Ishikawa (cell line): ENCODE results near the gene DCTN4.

ENCODE experiments used
- CEBPB ChIP-seq: IDR thresholded peaks from 2 replicates; pipeline ENCODE4 v1.6.1; 2012
- CREB1 ChIP-seq: IDR thresholded peaks from 2 replicates; pipeline ENCODE4 v1.6.1; 2012; ENCODE audit warnings: low read depth
- EGR1 ChIP-seq: IDR thresholded peaks from 2 replicates; pipeline ENCODE4 v1.6.1; 2012
- EP300 ChIP-seq: IDR thresholded peaks from 2 replicates; pipeline ENCODE4 v1.6.1; 2012; ENCODE audit warnings: borderline replicate concordance
- FOXM1 ChIP-seq: IDR thresholded peaks from 2 replicates; pipeline ENCODE4 v1.6.1; 2012; ENCODE audit warnings: low read depth, borderline replicate concordance
- NFIC ChIP-seq: IDR thresholded peaks from 2 replicates; pipeline ENCODE4 v1.6.1; 2012
- RAD21 ChIP-seq: IDR thresholded peaks from 2 replicates; pipeline ENCODE4 v1.6.1; 2012; ENCODE audit warnings: low read depth
- TAF1 ChIP-seq: IDR thresholded peaks from 2 replicates; pipeline ENCODE4 v1.6.1; 2012; ENCODE audit warnings: low read depth, mild to moderate bottlenecking
- TCF12 ChIP-seq: IDR thresholded peaks from 2 replicates; pipeline ENCODE4 v1.6.1; 2012; ENCODE audit warnings: low read depth
- TEAD4 ChIP-seq: IDR thresholded peaks from 2 replicates; pipeline ENCODE4 v1.6.1; 2012
- YY1 ChIP-seq: IDR thresholded peaks from 2 replicates; pipeline ENCODE4 v1.6.1; 2012; ENCODE audit warnings: low read depth
- ZBTB7A ChIP-seq: IDR thresholded peaks from 2 replicates; pipeline ENCODE4 v1.6.1; 2012; ENCODE audit warnings: low read depth
- TF ChIP-seq, protein P1 (sequence below): IDR thresholded peaks from 2 replicates; pipeline ENCODE4 v1.6.1; 2012; ENCODE audit warnings: low read depth, mild to moderate bottlenecking
- TF ChIP-seq, protein P2 (sequence below): IDR thresholded peaks from 2 replicates; pipeline ENCODE4 v1.6.1; 2012
- TF ChIP-seq, protein P3 (sequence below): IDR thresholded peaks from 2 replicates; pipeline ENCODE4 v1.6.1; 2012

DCTN4 gene

DNA sequence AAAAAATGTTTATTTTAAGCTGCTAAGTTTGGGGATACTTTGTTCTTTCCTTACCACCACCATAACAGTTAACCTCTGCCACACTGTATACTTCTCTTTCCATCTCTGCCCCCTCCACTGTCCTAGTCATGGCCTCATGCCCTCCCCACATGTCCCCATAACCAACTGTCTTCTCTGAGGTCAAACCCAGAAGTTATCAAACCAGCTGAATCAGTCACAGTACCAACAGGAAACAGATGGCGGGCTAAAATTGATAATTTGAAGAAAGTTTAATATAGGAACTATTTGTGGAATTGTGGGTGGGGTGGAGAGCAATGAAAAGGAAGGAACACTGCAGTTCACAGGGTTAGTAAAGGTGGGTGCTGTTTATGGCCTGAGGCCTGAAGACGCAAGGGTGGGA is 5.7 kb upstream of the DCTN4 start:
- TF ChIP-seq NFIC, result no peak
- TF ChIP-seq EP300, result no peak

DNA sequence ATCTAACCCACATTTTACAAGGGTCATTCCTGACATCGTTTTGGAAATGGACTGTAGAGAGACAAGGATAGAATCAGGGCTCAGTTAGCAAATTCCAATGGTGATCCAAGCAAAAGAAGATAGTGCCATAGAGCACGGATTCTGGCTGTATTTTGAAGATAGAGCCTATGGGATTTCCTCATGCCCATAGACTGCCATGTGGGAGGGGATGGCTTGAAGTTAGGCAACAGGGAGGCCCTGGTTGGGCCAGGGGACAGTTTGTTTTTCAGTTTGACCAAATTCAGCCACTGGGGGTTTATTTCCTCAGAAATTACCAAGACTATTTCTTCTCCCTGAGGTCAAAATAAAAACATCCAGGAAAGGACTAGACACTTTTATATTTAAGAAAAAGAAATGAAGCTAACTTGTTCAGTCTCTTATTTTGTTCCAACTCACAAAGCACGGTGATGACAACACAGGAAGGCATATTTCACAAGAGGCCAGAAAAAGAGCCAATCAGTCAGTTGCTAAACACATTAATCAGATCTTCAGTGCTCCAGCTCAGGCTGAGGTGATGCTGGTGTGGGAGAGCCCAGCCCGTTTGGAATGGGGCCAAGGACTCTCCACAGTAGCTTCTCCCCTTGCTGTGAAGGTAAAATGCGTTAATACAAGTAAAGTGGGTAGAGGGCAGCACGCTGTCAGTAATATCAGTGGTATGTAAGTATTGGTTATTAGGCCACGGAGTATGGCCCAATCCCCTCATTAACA is 4.4 kb upstream of the DCTN4 start:
- TF ChIP-seq TAF1, result no peak
- TF ChIP-seq, protein P1, sequence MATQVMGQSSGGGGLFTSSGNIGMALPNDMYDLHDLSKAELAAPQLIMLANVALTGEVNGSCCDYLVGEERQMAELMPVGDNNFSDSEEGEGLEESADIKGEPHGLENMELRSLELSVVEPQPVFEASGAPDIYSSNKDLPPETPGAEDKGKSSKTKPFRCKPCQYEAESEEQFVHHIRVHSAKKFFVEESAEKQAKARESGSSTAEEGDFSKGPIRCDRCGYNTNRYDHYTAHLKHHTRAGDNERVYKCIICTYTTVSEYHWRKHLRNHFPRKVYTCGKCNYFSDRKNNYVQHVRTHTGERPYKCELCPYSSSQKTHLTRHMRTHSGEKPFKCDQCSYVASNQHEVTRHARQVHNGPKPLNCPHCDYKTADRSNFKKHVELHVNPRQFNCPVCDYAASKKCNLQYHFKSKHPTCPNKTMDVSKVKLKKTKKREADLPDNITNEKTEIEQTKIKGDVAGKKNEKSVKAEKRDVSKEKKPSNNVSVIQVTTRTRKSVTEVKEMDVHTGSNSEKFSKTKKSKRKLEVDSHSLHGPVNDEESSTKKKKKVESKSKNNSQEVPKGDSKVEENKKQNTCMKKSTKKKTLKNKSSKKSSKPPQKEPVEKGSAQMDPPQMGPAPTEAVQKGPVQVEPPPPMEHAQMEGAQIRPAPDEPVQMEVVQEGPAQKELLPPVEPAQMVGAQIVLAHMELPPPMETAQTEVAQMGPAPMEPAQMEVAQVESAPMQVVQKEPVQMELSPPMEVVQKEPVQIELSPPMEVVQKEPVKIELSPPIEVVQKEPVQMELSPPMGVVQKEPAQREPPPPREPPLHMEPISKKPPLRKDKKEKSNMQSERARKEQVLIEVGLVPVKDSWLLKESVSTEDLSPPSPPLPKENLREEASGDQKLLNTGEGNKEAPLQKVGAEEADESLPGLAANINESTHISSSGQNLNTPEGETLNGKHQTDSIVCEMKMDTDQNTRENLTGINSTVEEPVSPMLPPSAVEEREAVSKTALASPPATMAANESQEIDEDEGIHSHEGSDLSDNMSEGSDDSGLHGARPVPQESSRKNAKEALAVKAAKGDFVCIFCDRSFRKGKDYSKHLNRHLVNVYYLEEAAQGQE, result no peak
- TF ChIP-seq YY1, result no peak
- TF ChIP-seq, protein P2, sequence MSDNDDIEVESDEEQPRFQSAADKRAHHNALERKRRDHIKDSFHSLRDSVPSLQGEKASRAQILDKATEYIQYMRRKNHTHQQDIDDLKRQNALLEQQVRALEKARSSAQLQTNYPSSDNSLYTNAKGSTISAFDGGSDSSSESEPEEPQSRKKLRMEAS, result no peak
- no peak for TF ChIP-seq EGR1
- no peak for TF ChIP-seq EP300
- TF ChIP-seq, protein P3, sequence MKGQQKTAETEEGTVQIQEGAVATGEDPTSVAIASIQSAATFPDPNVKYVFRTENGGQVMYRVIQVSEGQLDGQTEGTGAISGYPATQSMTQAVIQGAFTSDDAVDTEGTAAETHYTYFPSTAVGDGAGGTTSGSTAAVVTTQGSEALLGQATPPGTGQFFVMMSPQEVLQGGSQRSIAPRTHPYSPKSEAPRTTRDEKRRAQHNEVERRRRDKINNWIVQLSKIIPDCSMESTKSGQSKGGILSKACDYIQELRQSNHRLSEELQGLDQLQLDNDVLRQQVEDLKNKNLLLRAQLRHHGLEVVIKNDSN, result no peak
- peak; percentile 47; the same call in 1 of the 2 replicates for TF ChIP-seq CEBPB
- no peak for TF ChIP-seq FOXM1
- TF ChIP-seq RAD21, result peak; percentile 27; the same call in 1 of the 2 replicates
- peak; percentile 78 for TF ChIP-seq NFIC
- no peak for TF ChIP-seq CREB1
- no peak for TF ChIP-seq TCF12
- TF ChIP-seq TEAD4, result no peak
- no peak for TF ChIP-seq ZBTB7A

DNA sequence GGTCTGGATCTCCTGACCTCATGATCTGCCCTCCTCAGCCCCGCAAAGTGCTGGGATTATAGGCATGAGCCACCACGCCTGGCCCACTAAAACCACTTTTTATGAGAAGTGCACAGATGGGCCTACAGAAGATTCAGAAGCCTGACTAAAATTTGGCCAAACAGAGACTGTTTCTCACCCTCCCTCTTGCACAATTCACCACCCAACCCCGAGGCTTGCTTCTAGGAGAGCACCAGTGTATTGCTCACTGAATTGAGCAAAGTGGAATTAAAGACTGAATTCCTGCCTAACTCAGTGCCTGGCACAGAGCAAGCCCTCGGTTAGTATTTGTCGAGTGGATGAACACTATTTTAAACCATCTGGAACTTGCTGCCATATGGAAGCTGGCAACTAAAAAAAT is 3.4 kb upstream of the DCTN4 start:
- TF ChIP-seq CREB1 (no peak), RAD21 (no peak), TCF12 (no peak), EGR1 (no peak), CEBPB (no peak), TAF1 (no peak), NFIC (no peak), FOXM1 (no peak)
- TF ChIP-seq, protein P2, result no peak
- TF ChIP-seq, protein P3, result no peak
- TF ChIP-seq, protein P1, result no peak

DNA sequence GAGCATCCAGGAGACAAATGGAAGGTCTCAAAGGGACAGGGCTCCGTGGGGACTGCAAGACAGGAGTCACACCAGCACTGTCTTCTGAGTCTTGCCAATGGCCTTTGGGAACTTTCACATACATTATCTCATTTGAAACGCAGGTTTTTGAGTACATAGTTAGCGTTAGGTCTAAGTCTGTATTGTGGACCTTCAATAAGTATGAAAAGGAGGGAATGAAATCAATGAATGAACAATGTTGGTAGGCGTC is 442 bp upstream of the DCTN4 start:
- no peak for TF ChIP-seq RAD21
- TF ChIP-seq NFIC, result no peak
- no peak for TF ChIP-seq TEAD4
- TF ChIP-seq, protein P3, result no peak
- no peak for TF ChIP-seq TCF12
- TF ChIP-seq CREB1, result no peak
- TF ChIP-seq EGR1, result no peak
- no peak for TF ChIP-seq FOXM1
- no peak for TF ChIP-seq CEBPB
- TF ChIP-seq, protein P1, result no peak
- TF ChIP-seq YY1, result no peak
